Endothelial cell of umbilical vein (primary cell): ENCODE data around the gene HS3ST3A1.
"Not testable (repeated sequence)": the region's sequence is repeated elsewhere in the genome, so short reads cannot be mapped to it uniquely, and the experiment has no call there.

Experiments used
- CTCF ChIP-seq, 2 donors: IDR thresholded peaks; 1 replicate in 1 of 2; 2 replicates in 1 of 2; pipeline ENCODE4 v1.5.1; 2011; ENCODE audit warnings: low read length in 2 of 2, mild to moderate bottlenecking in 2 of 2, moderate library complexity in 2 of 2, control low read depth in 1 of 2, inconsistent platforms in 1 of 2, low read depth in 1 of 2; ENCODE audit not compliant: insufficient read depth in 1 of 2; ENCODE audit errors: extremely low read depth in 1 of 2
- EZH2 ChIP-seq: IDR thresholded peaks from 2 replicates; pipeline ENCODE4 v1.6.1; 2012; ENCODE audit warnings: borderline replicate concordance, low read depth, mild to moderate bottlenecking, moderate library complexity, low read length, inconsistent platforms; ENCODE audit not compliant: severe bottlenecking
- MAX ChIP-seq: IDR thresholded peaks from 2 replicates; pipeline ENCODE4 v1.6.1; 2011; ENCODE audit not compliant: insufficient read depth, insufficient read length
- POLR2A ChIP-seq: IDR thresholded peaks from 2 replicates; pipeline ENCODE4 v1.6.1; 2012; ENCODE audit warnings: low read depth, mild to moderate bottlenecking, control low read depth, low read length
- POLR2AphosphoS5 ChIP-seq: IDR thresholded peaks from 2 replicates; pipeline ENCODE4 v1.6.1; 2012; ENCODE audit warnings: low read depth, mild to moderate bottlenecking, control low read depth, low read length, moderate library complexity; ENCODE audit not compliant: insufficient read depth

DNA sequence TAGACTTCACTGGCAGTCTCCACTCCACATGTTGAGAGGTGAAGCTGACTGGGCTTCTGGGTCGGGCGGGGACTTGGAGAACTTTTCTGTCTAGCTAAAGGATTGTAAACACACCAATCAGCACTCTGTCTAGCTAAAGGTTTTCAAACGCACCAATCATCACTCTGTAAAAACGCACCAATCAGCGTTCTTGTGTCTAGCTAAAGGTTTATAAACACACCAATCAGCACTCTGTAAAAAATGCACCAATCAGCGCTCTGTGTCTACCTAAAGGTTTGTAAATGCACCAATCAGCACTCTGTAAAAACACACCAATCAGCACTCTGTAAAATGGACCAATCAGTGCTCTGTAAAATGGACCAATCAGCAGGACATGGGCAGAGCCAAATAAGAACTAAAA, 53.2 kb downstream of the HS3ST3A1 start:
- not testable (repeated sequence) for TF ChIP-seq POLR2A; POLR2AphosphoS5; CTCF (IDR thresholded peaks at IDR 0.05; ENCODE audit: extremely low read depth in 1 of 2, insufficient read depth in 1 of 2, low read depth in 1 of 2, low read length in 2 of 2); EZH2; MAX
